Urinary bladder (tissue), 4 donors: ENCODE data around the gene AKNA. TPM values are rescaled to one million over a fixed set of nuclear protein-coding genes. Genes with fewer than 3 reads are reported as not detected.
A peak's percentile ranks its signal among the peaks of the same experiment; 100 is the strongest.

Experiments
- DNase-seq: peaks from one replicate; pipeline ENCODE4 v3.0.0-alpha.2; 2015; ENCODE audit errors: extremely low spot score
- H3K27ac ChIP-seq: one replicate; pipeline ENCODE4 v1.5.1; 2013; ENCODE audit warnings: low read depth, mild to moderate bottlenecking, moderate library complexity
- H3K36me3 ChIP-seq: one replicate; pipeline ENCODE4 v1.6.1; 2013; ENCODE audit warnings: mild to moderate bottlenecking, moderate library complexity; ENCODE audit not compliant: insufficient read depth
- H3K4me1 ChIP-seq: one replicate; pipeline ENCODE4 v1.6.1; 2013; ENCODE audit warnings: mild to moderate bottlenecking, moderate library complexity; ENCODE audit not compliant: insufficient read depth
- H3K4me3 ChIP-seq: one replicate; pipeline ENCODE4 v1.5.1; 2013; ENCODE audit warnings: low read depth, low read length
- WGBS: extraction: QIAGEN DNeasy Blood & Tissue Kit; methylation state at CpG from one replicate; pipeline ENCODE4 v1.1.7; 2013; 5-methylcytosine and 5-hydroxymethylcytosine counted together
- polyA plus RNA-seq: library from polyadenylated mRNA; stranded (reverse); fragments of 200-250 nt; gene quantifications from one replicate; pipeline ENCODE4 v1.2.3, GENCODE V29; 2013
- total RNA-seq: library from RNA; depleted of rRNA; stranded (reverse); fragments of >200 nt; gene quantifications from one replicate; pipeline ENCODE4 v1.2.3, GENCODE V29; 2014
- donor health status: healthy with polysubstance abuse.
- donor health status: healthy.

AKNA gene
- total and polyA plus RNA-seq, 2 donors = 21.2 to 25.5 TPM

- DNase-seq = peak; percentile 72
- WGBS = 57% methylated on average over 16 of the region's 16 CpGs
- H3K27ac ChIP-seq = peak overlapping the region; percentile 15
- H3K4me1 ChIP-seq = peaks cover 2% of the 10 kb centered on the region
- H3K4me3 ChIP-seq = peak overlapping the region; percentile 76
- no peaks in the 10 kb centered on the region for H3K36me3 ChIP-seq
Measured at GRCh38 chr9:114396558-114397218, 8.9 kb upstream of the AKNA start.

GRCh38 chr9:114395768-114396167, 8.0 kb upstream of the AKNA start:
- Histone ChIP-seq H3K36me3 (no peaks in the 10 kb centered on the region), H3K27ac (no peak overlapping the region), H3K4me1 (peaks cover 2% of the 10 kb centered on the region), H3K4me3 (no peak overlapping the region)
- WGBS = 92% methylated on average over 5 of the region's 5 CpGs
- no peak for DNase-seq

GRCh38 chr9:114395334-114395617, 7.5 kb upstream of the AKNA start:
- H3K36me3 ChIP-seq = no peaks in the 10 kb centered on the region
- WGBS = 30% methylated on average over 5 of the region's 5 CpGs
- peaks cover 2% of the 10 kb centered on the region for H3K4me1 ChIP-seq
- DNase-seq = no peak
- H3K4me3 ChIP-seq = no peak overlapping the region
- H3K27ac ChIP-seq = peak overlapping the region; percentile 3

- WGBS = 26% methylated on average over 7 of the region's 7 CpGs
- H3K36me3 ChIP-seq = no peaks in the 10 kb centered on the region
- peak overlapping the region; percentile 3 for H3K27ac ChIP-seq
- peaks cover 2% of the 10 kb centered on the region for H3K4me1 ChIP-seq
- H3K4me3 ChIP-seq = no peak overlapping the region
- no peak for DNase-seq
Measured at GRCh38 chr9:114394523-114395333, 6.9 kb upstream of the AKNA start.

- Histone ChIP-seq H3K36me3 (no peaks in the 10 kb centered on the region), H3K4me3 (no peak overlapping the region), H3K27ac (peak overlapping the region; percentile 44), H3K4me1 (peaks cover 2% of the 10 kb centered on the region)
- WGBS = 10% methylated on average over 3 of the region's 3 CpGs
- peak; percentile 68 for DNase-seq
Measured at GRCh38 chr9:114392749-114393112, 4.9 kb upstream of the AKNA start.

GRCh38 chr9:114390952-114391351, 3.2 kb upstream of the AKNA start:
- 93% methylated on average over 2 of the region's 2 CpGs for WGBS
- DNase-seq = no peak
- Histone ChIP-seq H3K4me1 (peaks cover 2% of the 10 kb centered on the region), H3K27ac (no peak overlapping the region), H3K4me3 (no peak overlapping the region), H3K36me3 (no peaks in the 10 kb centered on the region)

- H3K36me3 ChIP-seq = no peaks in the 10 kb centered on the region
- 89% methylated on average over 7 of the region's 7 CpGs for WGBS
- peaks cover 2% of the 10 kb centered on the region for H3K4me1 ChIP-seq
- no peak overlapping the region for H3K27ac ChIP-seq
- DNase-seq = no peak
- H3K4me3 ChIP-seq = no peak overlapping the region
Measured at GRCh38 chr9:114389612-114390368, 2.0 kb upstream of the AKNA start.

- no peaks in the 10 kb centered on the region for H3K36me3 ChIP-seq
- DNase-seq = no peak
- 80% methylated on average over 9 of the region's 9 CpGs for WGBS
- no peak overlapping the region for H3K4me3 ChIP-seq
- peaks cover 2% of the 10 kb centered on the region for H3K4me1 ChIP-seq
- peak overlapping the region; percentile 57 for H3K27ac ChIP-seq
Measured at GRCh38 chr9:114388764-114389375, 1.1 kb upstream of the AKNA start.

- Histone ChIP-seq H3K4me1 (peaks cover 2% of the 10 kb centered on the region), H3K36me3 (no peaks in the 10 kb centered on the region), H3K4me3 (no peak overlapping the region), H3K27ac (peak overlapping the region; percentile 65)
- 49% methylated on average over 9 of the region's 9 CpGs for WGBS
- DNase-seq = no peak
Measured at GRCh38 chr9:114388357-114388682, 538 bp upstream of the AKNA start.

- no peak for DNase-seq
- WGBS = 4% methylated on average over 18 of the region's 18 CpGs
- peak overlapping the region; percentile 55 for H3K4me3 ChIP-seq
- H3K27ac ChIP-seq = peak overlapping the region; percentile 87
- no peaks in the 10 kb centered on the region for H3K36me3 ChIP-seq
- H3K4me1 ChIP-seq = peaks cover 1% of the 10 kb centered on the region
Measured at GRCh38 chr9:114386886-114387679, 699 bp downstream of the AKNA start.

- H3K27ac ChIP-seq = peak overlapping the region; percentile 87
- 34% methylated on average over 10 of the region's 10 CpGs for WGBS
- H3K36me3 ChIP-seq = no peaks in the 10 kb centered on the region
- no peak for DNase-seq
- no peaks in the 10 kb centered on the region for H3K4me1 ChIP-seq
- peak overlapping the region; percentile 55 for H3K4me3 ChIP-seq
Measured at GRCh38 chr9:114386361-114386885, 1.4 kb downstream of the AKNA start.

GRCh38 chr9:114385397-114386181, 2.2 kb downstream of the AKNA start:
- Histone ChIP-seq H3K4me1 (no peaks in the 10 kb centered on the region), H3K4me3 (peak overlapping the region; percentile 55), H3K36me3 (no peaks in the 10 kb centered on the region), H3K27ac (peak overlapping the region; percentile 87)
- no peak for DNase-seq
- 57% methylated on average over 11 of the region's 11 CpGs for WGBS
